Measurements from ENCODE around the gene ZNF438. TPM values are rescaled to one million over a fixed set of nuclear protein-coding genes. Genes with fewer than 3 reads are reported as not detected.
A peak's percentile ranks its signal among the peaks of the same experiment; 100 is the strongest.
"Not testable (repeated sequence)": the region's sequence is repeated elsewhere in the genome, so short reads cannot be mapped to it uniquely, and the experiment has no call there.

Gene ZNF438
- total RNA-seq, 1 donor from 2014 or later = 2.4 TPM

DNA sequence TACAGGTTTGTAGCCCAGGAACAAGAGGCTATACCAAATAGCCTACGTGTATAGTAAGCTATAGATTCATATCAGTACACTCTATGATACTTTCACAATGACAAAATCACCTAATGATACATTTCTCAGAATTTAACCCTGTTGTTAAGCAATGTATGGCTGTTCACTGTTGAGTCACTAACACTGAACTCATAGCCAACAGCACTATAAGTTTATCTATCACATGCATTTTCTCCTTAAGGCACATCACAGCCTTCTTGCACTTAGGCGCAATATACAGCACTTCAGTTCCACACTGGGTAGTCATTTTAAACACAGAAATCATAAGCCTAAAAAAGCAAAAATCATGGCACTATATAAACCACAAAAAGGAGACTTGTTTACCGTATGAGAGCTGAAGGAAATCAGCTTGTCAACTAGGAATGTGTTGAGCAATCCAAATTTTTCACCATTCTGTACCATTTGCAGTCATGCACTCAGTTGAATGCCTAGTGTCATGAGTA lies 45.6 kb downstream of the ZNF438 start:
- H3K4me1 Mint-ChIP-seq (ENCODE audit: low read depth) = peaks cover 13% of the 10 kb centered on the region
- H3K36me3 Mint-ChIP-seq (ENCODE audit: low read depth) = peaks cover 6% of the 10 kb centered on the region
- no peaks in the 10 kb centered on the region for H3K27me3 Mint-ChIP-seq (ENCODE audit: insufficient read depth)
- intact Hi-C loops (cut with micrococcal nuclease) = loop anchor here (1.0 to 5.0 kb wide), 8 partner anchors 12 to 336 kb away; no protein-coding TSS in a partner anchor
- H3K9me3 Mint-ChIP-seq = peaks cover 6% of the 10 kb centered on the region
- no peak for DNase-seq (ENCODE audit: low spot score)
- H3K4me3 Mint-ChIP-seq = peak overlapping the region; percentile 5
- peak overlapping the region; percentile 85 for H3K27ac Mint-ChIP-seq

DNA sequence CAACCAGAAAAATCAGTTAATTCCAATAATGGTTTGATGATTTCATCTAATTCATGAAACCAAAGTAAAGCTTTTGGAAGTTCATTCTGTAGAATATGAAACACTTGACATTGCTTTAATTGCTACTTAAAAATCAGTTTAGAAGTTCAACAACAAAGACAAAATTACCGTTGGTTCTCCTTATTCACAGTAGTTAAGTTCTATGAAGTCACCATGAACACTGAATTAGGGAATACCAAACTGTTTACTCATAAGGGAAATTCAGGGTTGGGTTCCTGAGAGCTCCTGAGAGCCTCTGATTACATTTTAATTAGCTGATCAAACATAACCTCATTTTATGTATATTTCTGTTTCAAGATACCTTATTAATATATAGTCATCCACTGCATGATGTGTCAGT lies 46.2 kb downstream of the ZNF438 start:
- Mint-ChIP-seq H3K4me3 (no peak overlapping the region), H3K27ac (peak overlapping the region; percentile 85), H3K27me3 (ENCODE audit: insufficient read depth) (no peaks in the 10 kb centered on the region), H3K36me3 (ENCODE audit: low read depth) (peaks cover 6% of the 10 kb centered on the region), H3K9me3 (peaks cover 10% of the 10 kb centered on the region), H3K4me1 (ENCODE audit: low read depth) (peaks cover 13% of the 10 kb centered on the region)
- no peak for DNase-seq (ENCODE audit: low spot score)
- intact Hi-C loops (cut with micrococcal nuclease) = loop anchor here (5.0 kb wide), 4 partner anchors 117 to 337 kb away; no protein-coding TSS in a partner anchor

GRCh38 chr10:30984563-30985328 lies 46.9 kb downstream of the ZNF438 start:
- no peak for DNase-seq (ENCODE audit: low spot score)
- peak overlapping the region; percentile 20 for H3K4me3 Mint-ChIP-seq
- peak overlapping the region; percentile 64 for H3K27ac Mint-ChIP-seq
- H3K36me3 Mint-ChIP-seq (ENCODE audit: low read depth) = peaks cover 8% of the 10 kb centered on the region
- no peaks in the 10 kb centered on the region for H3K27me3 Mint-ChIP-seq (ENCODE audit: insufficient read depth)
- peaks cover 17% of the 10 kb centered on the region for H3K9me3 Mint-ChIP-seq
- peaks cover 13% of the 10 kb centered on the region for H3K4me1 Mint-ChIP-seq (ENCODE audit: low read depth)
- intact Hi-C loops (cut with micrococcal nuclease) = loop anchor here (5.0 kb wide), 4 partner anchors 118 to 338 kb away; no protein-coding TSS in a partner anchor

DNA sequence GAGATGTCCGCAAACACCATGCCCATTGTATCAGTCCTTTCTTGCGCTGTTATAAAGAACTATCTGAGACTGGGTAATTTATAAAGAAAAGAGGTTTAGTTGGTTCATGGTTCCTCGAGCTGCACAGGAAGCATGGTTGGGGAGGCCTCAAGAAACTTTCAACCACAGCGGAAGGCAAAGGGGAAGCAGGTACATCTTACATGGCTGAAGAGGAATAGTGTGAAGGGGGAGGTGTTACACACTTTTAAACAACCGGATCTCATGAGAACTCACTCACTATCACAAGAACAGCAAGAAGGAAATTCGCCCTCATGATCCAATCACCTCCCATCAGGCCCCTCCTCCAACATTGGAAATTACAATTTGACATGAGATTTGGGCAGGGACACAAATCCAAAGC lies 48.5 kb downstream of the ZNF438 start:
- DNase-seq (ENCODE audit: low spot score); intact Hi-C loops (cut with micrococcal nuclease); H3K27me3 Mint-ChIP-seq (ENCODE audit: insufficient read depth); H3K4me3 Mint-ChIP-seq; H3K27ac Mint-ChIP-seq; H3K36me3 Mint-ChIP-seq (ENCODE audit: low read depth): not testable (repeated sequence)
- Mint-ChIP-seq H3K9me3 (peaks cover 25% of the 10 kb centered on the region), H3K4me1 (ENCODE audit: low read depth) (peaks cover 13% of the 10 kb centered on the region)

DNA sequence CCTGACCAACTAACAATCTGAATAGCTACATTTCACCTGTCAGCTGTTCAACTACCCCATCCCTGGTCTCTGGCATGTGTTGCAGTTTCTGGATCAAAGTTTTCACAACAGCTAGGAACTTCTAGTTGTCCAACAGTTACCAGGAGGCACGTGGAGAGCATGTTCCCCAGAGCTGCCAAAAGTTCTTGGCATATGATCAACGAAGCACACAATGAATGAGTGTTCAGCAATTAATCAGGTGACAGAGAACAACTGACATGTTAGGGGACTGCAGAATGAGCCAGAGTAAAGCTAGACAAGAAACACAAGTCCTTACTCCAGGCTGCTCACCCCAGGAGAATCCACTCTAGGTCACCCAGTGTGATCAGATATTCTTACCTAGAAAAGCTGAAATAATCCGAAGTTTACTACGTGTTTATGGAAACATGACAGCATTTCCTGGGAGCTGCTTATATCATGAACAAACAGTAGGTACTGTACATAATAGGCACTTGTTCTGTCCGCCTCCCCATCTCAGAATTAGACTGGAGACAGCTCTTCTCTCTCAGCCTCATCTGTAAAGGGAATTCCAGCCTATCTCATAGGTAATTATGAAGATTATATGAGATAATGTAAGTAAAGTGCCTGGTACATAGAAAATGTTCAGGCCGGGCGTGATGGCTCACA lies 50.6 kb downstream of the ZNF438 start:
- no peak for DNase-seq (ENCODE audit: low spot score)
- Mint-ChIP-seq H3K36me3 (ENCODE audit: low read depth) (peaks cover 6% of the 10 kb centered on the region), H3K27me3 (ENCODE audit: insufficient read depth) (no peaks in the 10 kb centered on the region), H3K9me3 (peaks cover 25% of the 10 kb centered on the region), H3K27ac (no peak overlapping the region), H3K4me1 (ENCODE audit: low read depth) (peaks cover 9% of the 10 kb centered on the region), H3K4me3 (no peak overlapping the region)
- intact Hi-C loops (cut with micrococcal nuclease) = no loop called here

GRCh38 chr10:30979956-30980355 lies 51.7 kb downstream of the ZNF438 start:
- DNase-seq (ENCODE audit: low spot score) = no peak
- Mint-ChIP-seq H3K9me3 (peaks cover 25% of the 10 kb centered on the region), H3K27me3 (ENCODE audit: insufficient read depth) (no peaks in the 10 kb centered on the region), H3K4me3 (no peak overlapping the region), H3K4me1 (ENCODE audit: low read depth) (peaks cover 3% of the 10 kb centered on the region), H3K27ac (no peak overlapping the region), H3K36me3 (ENCODE audit: low read depth) (peaks cover 6% of the 10 kb centered on the region)
- intact Hi-C loops (cut with micrococcal nuclease) = no loop called here

GRCh38 chr10:30978843-30979242 lies 52.8 kb downstream of the ZNF438 start:
- Mint-ChIP-seq H3K4me3 (no peak overlapping the region), H3K27ac (no peak overlapping the region), H3K9me3 (peaks cover 25% of the 10 kb centered on the region), H3K27me3 (ENCODE audit: insufficient read depth) (no peaks in the 10 kb centered on the region), H3K4me1 (ENCODE audit: low read depth) (no peaks in the 10 kb centered on the region), H3K36me3 (ENCODE audit: low read depth) (peaks cover 6% of the 10 kb centered on the region)
- intact Hi-C loops (cut with micrococcal nuclease) = no loop called here
- DNase-seq (ENCODE audit: low spot score) = no peak

DNA sequence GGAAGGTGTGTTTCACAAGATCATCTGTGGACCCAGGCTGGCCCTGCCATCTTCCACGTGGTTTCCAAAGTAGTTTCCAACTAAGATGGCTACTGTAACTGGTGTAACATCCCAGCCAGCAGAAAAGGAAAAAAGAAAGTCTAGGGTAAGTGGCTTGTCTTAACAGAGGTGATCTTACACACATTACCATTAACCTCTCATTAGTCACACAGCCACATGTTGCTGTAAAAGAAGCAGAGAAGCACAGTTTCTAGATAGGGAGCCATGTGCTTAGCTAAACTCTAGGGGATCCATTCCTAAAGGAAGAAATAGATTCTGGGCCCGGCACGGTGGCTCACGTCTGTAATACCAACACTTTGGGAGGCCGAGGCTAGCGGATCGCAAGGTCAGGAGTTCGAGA lies 54.3 kb downstream of the ZNF438 start:
- peaks cover 19% of the 10 kb centered on the region for H3K9me3 Mint-ChIP-seq
- no peaks in the 10 kb centered on the region for H3K27me3 Mint-ChIP-seq (ENCODE audit: insufficient read depth)
- DNase-seq (ENCODE audit: low spot score) = no peak
- no peak overlapping the region for H3K4me3 Mint-ChIP-seq
- H3K36me3 Mint-ChIP-seq (ENCODE audit: low read depth) = peaks cover 5% of the 10 kb centered on the region
- H3K4me1 Mint-ChIP-seq (ENCODE audit: low read depth) = no peaks in the 10 kb centered on the region
- no peak overlapping the region for H3K27ac Mint-ChIP-seq
- intact Hi-C loops (cut with micrococcal nuclease) = no loop called here

- Mint-ChIP-seq H3K27ac (no peak overlapping the region), H3K4me1 (ENCODE audit: low read depth) (peaks cover under 1% of the 10 kb centered on the region), H3K4me3 (no peak overlapping the region), H3K9me3 (peaks cover 9% of the 10 kb centered on the region), H3K27me3 (ENCODE audit: insufficient read depth) (no peaks in the 10 kb centered on the region), H3K36me3 (ENCODE audit: low read depth) (peaks cover 3% of the 10 kb centered on the region)
- no peak for DNase-seq (ENCODE audit: low spot score)
- intact Hi-C loops (cut with micrococcal nuclease) = no loop called here
Measured at GRCh38 chr10:30974773-30975415, 56.8 kb downstream of the ZNF438 start.

DNA sequence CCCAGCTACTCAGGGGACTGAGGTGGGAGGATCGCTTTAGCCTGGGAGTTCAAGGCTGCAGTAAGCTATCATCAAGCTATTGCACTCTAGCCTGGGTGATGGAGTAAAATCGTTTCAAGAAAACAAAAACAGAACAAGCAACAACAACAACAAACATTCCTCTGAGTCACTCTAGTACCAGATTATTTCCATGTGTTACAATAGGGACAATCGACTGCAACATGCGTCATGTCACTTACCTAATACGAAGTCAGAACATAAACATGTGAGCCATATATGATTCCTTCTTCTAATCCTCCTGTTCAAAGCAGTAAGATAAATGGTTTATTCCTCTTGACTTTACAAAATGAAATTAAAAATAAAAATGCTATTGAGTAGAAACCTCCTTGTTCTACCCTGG lies 57.3 kb downstream of the ZNF438 start:
- no peak overlapping the region for H3K27ac Mint-ChIP-seq
- intact Hi-C loops (cut with micrococcal nuclease) = no loop called here
- H3K4me3 Mint-ChIP-seq = no peak overlapping the region

DNA sequence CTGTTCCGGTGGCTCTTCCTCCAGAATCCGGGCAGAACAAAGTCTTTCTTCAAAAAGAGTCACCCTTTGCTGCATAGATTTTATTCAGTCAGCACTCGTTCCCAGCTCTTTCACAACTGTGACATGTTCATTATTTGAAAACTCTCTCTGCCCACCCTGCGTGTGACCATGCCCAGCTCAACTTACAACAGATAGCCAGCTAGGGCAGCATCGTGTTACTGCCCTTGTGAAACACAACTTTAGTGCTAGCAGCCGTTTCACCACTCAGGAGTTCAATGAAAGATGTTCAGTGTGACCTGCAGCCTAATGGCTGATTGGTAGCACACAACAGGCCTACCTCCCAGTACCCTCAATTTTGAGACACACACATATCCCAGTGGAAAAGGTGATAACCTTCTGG lies 57.9 kb downstream of the ZNF438 start:
- DNase-seq (ENCODE audit: low spot score) = no peak
- Mint-ChIP-seq H3K36me3 (ENCODE audit: low read depth) (no peaks in the 10 kb centered on the region), H3K27me3 (ENCODE audit: insufficient read depth) (no peaks in the 10 kb centered on the region), H3K4me3 (no peak overlapping the region), H3K27ac (no peak overlapping the region), H3K4me1 (ENCODE audit: low read depth) (peaks cover 9% of the 10 kb centered on the region), H3K9me3 (no peaks in the 10 kb centered on the region)
- intact Hi-C loops (cut with micrococcal nuclease) = no loop called here

More for the DNA sequence above, 57.3 kb downstream of the ZNF438 start:
- peaks cover 5% of the 10 kb centered on the region for H3K9me3 Mint-ChIP-seq
- H3K4me1 Mint-ChIP-seq (ENCODE audit: low read depth) = peaks cover 6% of the 10 kb centered on the region
- no peaks in the 10 kb centered on the region for H3K36me3 Mint-ChIP-seq (ENCODE audit: low read depth)
- no peaks in the 10 kb centered on the region for H3K27me3 Mint-ChIP-seq (ENCODE audit: insufficient read depth)
- no peak for DNase-seq (ENCODE audit: low spot score)

GRCh38 chr10:30970760-30971460 lies 60.8 kb downstream of the ZNF438 start:
- DNase-seq (ENCODE audit: low spot score) = no peak
- Mint-ChIP-seq H3K27ac (no peak overlapping the region), H3K36me3 (ENCODE audit: low read depth) (no peaks in the 10 kb centered on the region), H3K27me3 (ENCODE audit: insufficient read depth) (no peaks in the 10 kb centered on the region), H3K4me3 (no peak overlapping the region), H3K9me3 (no peaks in the 10 kb centered on the region), H3K4me1 (ENCODE audit: low read depth) (peaks cover 9% of the 10 kb centered on the region)
- intact Hi-C loops (cut with micrococcal nuclease) = no loop called here

All from activated T-helper 1 cell treated with anti-CD3 and anti-CD28 coated beads, Interleukin-12 subunit alpha, Interleukin-12 subunit beta, Interleukin-2, Interleukin-4 antibody, amounts not matched to agents 30 ng/mL and 10 ng/mL and 1 ng/mL, durations not matched to agents 14 hours and 24 hours and 36 hours (primary cell).